ENCODE measurements around the gene CRYGS.
"Not testable (repeated sequence)": the region's sequence is repeated elsewhere in the genome, so short reads cannot be mapped to it uniquely, and the experiment has no call there.

Gene CRYGS

GRCh38 chr3:186517218-186517617 lies 27.0 kb downstream of the CRYGS start:
- DNase-seq, result no peak

DNA sequence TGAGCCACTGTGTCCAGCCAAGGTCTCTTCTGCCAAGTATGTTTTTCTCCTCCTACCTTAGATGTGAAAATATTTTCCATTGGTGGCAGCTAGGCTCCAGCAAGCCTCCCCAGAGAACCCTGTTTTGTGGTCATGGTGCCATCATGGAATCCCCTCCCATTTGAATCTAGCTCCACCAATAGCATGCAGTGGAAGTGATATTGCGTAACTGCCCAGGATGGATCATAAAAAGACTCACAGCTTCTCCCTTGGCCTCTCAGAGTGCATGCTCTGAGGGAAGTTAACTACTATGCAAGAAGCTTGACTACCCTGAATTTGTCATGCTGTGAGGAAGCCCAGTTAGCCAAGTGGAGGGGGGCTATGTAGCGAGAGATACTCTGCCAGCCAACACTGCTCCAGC lies 27.5 kb downstream of the CRYGS start:
- no peak for DNase-seq

DNA sequence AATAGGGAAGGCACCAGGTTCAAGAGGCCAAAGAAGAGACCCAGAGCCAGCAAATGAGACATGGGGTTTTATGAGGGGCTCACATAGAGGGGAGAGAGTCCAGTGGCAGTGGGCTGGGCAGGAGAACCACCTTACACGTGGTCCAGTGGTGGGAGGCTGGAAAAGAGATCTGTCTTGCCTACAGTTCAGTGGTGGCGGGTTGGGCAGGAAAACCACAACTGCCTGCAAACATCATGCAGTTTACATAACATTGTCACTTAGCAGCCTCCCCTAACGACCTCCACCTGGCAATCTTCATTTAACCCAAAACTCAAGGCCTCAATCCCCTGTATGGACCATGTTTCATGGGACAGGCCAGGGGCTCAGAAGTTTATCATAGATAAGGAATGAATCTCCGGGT lies 29.1 kb downstream of the CRYGS start:
- no peak for DNase-seq

DNA sequence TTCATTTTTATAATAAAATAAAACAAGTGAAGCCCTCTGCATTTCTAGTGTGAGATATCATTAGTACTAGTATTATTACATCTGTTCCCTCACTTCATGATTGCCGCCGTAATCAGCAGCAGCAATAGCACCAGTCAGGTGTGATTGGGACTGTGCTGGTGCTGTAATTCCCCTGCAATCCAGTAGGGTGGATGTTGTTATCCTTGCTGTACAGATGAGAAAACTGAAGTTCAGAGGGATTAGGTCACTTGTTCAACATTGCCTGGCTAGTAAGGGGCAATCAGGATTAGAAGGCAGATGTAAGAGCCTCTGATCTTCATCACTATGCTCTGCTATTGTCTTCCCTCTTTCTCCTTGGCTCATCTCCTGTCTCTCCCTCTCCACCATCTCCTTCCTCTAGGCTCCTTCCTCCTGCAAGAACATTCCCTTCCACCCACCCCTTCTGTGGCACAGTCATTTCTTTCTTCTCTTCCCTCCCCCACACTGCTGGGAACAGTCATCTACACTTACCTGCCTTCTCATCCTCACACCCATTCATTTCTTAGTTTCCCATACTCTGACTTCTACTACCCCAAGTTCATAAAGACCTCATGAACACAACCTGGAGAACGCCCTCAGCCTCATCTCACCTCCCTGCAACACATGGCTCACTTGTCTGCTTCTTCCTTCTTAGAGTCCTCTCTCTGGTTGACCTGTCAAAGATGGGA lies 29.7 kb downstream of the CRYGS start:
- DNase-seq, result no peak

- DNase-seq, result no peak
Measured at GRCh38 chr3:186513386-186513785, 30.8 kb downstream of the CRYGS start.

DNA sequence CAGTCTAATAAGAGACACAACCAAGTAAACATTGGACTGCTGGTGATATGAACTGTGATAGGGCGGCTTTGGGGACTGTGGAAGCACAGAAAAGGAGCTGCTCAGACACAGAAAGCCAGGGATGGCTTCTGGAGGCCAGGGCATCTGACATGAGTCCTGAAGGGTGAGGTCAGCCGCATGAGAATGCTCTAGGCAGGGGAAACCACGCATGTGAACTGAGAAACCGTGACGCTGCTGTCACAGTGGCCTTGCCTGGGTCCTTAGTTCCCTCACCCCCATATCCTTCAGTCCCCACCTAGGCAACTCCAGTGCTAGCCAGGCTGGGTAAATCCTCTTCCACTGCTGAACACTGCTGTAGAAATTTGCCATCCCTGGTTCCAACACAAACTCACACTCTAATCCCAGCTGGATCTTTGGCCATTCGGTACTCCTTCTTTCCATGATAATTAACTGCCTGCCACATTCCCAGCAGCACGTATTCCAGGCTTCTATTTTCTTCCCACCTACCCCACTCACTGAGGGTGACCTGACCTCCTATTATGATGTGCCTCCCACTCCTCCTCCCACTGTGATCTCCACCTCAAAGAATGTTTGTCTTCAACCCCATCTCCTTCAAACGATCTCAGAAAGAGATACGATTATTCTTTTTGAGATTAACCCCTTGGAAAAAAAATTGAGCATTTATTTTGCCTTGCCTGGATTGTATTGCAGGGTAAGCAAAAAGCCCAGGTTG lies 31.4 kb downstream of the CRYGS start:
- DNase-seq, result no peak

- no peak for DNase-seq
Measured at GRCh38 chr3:186511702-186512101, 32.5 kb downstream of the CRYGS start.

DNA sequence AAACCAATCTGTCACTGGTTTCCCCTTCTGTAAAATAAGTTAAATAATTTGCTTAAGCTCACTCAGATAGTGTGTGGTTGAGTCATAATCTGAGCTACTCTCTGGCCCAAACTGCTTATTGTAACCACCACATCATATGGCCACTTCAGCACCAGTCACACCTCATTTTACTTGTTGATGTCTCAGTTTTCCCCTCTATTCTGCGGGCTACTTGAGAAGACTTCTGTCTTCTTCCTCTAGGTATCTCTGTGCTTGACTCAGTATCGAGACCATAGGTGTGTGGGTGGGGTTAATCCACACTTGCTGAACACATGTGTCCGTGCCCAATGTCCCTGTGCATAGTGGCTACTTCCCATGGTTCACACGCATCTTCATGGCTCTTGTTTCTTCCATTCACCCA lies 32.9 kb downstream of the CRYGS start:
- no peak for DNase-seq

GRCh38 chr3:186510374-186511079 lies 33.7 kb downstream of the CRYGS start:
- DNase-seq, result no peak

- DNase-seq, result peak; percentile 77
Measured at GRCh38 chr3:186509423-186509822, 34.8 kb downstream of the CRYGS start.

GRCh38 chr3:186506857-186507256 lies 37.3 kb downstream of the CRYGS start:
- DNase-seq, result no peak

DNA sequence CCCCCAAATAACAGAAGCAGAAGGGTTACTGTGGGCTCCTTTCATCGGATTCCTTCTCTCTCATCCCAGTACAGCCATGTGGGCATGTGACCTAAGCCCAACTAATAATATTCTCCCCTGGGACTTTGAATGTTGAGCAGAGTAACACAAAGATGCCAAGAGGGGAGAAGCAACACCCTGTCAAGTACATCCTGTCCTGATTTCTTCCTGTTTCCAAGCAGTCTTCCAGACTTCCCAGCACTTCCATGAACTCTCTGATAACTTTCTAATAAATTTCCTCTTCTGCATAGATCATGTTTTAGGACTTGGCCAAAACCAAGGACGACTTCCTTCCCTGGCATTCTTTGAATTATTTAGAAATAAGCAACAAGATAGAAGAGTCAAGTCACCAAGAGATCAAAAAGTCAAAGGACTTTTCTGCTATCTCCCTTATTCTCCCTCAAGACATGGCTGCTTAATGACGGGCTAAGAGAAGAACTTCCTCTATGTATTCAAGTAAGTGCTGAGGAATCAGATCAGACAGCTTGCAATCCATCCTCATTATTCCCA lies 37.9 kb downstream of the CRYGS start:
- no peak for DNase-seq

DNA sequence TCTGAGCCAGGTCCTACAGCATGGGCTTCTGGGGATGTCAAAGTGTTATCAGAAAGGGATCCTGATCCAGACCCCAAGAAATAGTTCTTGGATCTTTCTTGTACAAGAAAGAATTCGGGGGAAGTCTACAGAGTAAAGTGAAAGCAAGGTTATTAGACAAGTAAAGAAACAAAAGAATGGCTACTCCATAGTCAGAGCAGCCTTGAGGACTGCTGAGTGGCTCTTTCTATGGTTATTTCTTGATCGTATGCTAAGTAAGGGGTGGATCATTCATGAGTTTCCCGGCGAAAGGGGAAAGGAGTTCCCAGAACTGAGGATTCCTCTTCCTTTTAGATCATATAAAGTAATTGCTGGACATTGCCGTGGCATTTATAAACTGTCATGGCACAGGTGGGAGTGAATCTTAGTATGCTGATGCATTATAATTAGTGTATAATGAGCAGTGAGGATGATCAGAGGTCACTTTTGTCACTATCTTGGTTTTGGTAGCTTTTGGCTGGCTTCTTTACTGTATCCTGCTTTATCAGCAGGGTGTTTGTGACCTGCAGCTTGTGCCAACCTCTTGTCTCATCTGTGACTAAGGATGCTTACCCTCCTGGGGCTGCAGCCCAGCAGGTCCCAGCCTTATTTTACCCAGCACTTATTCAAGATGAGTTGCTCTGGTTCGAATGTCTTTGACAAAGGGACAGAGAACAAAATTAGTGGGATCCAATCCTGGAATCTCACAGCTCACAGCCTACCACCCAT lies 41.0 kb downstream of the CRYGS start:
- DNase-seq, result no peak

DNA sequence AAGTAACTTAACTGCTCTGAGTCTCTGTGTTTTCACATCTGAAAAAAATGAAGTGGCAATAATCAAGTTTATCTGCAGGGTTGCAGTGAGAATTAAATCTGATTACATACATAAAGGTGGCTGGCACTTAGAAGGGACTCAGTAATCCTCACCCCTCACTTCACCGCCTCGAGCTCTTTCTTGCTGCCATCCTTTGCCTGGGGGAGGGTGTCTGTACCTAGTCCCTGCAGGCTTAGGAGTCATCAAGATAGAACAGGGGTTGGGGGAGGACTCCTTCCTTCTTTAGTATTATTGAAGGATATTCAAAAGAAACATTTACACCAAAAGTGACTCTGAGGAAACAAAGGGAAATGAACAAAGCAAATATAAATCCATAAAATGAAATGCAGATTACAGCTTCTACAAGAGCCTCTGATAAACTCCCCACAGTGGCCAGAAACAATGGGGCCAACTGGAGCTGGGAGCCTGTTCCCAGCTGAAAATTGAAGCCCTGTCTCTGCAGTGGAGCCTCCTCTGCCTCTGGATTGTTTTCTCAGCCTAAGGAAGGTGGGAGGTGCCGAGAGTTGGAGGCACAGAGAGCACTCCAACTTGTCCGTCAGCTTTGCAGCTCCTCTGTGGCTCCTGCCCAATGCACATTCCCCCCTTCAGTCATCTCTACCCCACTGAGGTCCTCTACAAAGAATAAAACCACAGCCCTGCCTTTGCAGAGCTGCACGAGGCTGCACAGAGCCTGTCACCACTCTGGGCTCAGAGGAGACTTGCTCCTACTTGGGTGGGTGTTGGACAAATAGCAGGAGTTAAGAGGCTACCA lies 41.8 kb downstream of the CRYGS start:
- no peak for DNase-seq

DNA sequence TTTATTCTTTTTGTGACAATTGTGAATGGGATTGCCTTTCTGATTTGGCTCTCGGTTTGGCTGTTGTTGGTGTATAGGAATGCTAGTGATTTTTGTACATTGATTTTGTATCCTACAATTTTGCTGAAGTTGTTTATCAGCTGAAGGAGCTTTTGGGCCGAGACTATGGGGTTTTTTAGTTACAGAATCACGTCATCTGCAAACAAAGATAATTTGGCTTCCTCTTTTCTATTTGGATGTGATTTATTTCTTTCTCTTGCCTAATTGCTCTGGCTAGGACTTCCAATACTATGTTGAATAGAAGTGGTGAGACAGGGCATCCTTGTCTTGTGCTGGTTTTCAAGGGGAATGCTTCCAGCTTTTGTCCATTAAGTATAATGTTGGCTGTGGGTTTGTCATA lies 44.2 kb downstream of the CRYGS start:
- DNase-seq, result not testable (repeated sequence)

DNA sequence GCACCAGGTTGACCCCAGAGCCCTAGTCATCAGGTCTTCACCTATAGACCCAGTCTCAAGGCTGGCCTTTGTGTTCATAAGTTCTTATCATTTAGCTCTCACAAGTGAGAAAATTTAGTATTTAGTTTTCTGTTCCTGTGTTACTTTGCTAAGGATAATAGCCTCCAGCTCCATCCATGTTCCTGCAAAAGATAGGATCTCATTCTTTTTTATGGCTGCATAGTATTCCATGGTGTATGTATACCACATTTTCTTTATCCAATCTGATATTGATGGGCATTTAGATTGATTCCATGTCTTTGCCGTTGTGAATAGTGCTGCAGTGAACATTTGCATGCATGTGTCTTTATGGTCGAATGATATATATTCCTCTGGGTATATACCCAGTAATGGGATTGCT lies 46.2 kb downstream of the CRYGS start:
- DNase-seq, result not testable (repeated sequence)

GRCh38 chr3:186497608-186498007 lies 46.6 kb downstream of the CRYGS start:
- no peak for DNase-seq

GRCh38 chr3:186496635-186497034 lies 47.5 kb downstream of the CRYGS start:
- DNase-seq, result no peak

GRCh38 chr3:186496016-186496415 lies 48.2 kb downstream of the CRYGS start:
- DNase-seq, result no peak

DNA sequence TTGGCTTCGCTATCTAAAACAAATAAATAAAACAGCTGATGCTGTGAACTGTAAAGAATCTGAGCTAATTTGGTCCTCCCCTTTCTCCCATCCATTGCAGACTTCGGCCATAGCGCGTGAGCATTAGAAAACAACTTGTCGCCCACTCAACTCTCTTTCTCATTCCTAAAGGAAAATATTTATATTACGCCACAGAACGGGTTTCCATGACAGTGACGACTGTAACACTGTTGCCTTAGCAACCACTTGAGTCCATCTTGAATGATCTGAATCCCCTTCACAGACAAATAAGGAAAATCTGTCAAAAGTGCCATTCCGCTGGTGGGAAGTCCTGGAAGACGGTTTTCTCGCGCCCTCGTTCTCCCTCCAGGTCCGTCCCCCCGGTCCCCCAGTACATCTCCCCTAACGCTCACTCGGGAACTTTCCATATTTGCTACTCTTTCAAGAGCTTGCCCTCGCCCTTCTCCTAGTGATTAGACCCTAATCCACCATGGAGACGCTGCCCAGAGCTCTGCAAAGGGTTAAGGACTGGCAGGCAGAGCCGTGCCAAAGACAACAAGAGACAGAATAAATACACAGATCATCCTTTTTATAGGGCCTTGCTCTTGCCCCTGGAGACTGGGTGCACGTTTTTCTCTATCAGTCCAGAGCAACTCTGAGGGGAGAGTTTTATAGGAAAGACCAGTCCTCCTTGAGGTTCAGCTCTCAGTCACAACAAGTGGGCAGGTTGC lies 50.5 kb downstream of the CRYGS start:
- DNase-seq, result peak; percentile 34

DNA sequence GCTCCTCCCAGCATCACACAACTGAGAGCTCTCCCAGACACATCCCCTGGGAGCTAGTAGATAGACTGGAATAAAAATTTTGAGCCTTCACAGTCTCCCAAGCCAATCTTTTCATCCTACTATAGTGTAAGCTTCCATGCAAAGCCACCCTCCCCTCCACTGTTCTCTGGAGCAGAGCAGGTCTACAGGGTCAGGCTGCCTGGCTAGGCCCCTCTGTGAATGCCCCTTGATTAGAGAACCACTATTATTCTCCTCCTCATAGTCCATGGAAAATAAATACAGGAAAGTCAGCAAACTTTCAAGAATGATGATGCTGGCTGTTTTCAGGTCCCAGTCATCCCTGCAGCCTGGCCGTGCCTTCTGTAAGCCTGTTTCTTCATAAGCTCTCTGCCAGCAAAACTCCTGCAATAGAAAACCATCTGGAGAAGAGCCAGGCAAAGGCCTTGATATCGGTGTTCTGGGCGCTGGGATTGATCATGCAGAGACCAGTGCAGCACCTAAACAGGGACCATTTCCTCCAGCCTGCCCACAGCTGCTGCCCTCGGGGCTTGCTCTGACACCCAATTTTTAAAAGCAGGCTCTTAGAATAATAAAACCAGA lies 51.7 kb downstream of the CRYGS start:
- DNase-seq, result no peak
